T47D (cell line): Measurements from ENCODE around the gene CLDN16.

Source experiments
- DNase-seq, 2 experiments: peaks; one replicate each; pipeline versions ENCODE4 v3.0.0 to v3.0.0-alpha.2; 2011 to 2012; ENCODE audit warnings: low read depth in 1 of 2, low spot score in 1 of 2
- JUND ChIP-seq: IDR thresholded peaks from 2 replicates; pipeline ENCODE4 v1.6.1; 2012; ENCODE audit warnings: low read depth
- in situ Hi-C: cut with HindIII; loops from 2 replicates; pipeline ENCODE4 v1.10.0; 2016; ENCODE audit warnings: low sequenced_read_pairs, low pct_unique_long_range_greater_than_20kb

CLDN16 gene

DNA sequence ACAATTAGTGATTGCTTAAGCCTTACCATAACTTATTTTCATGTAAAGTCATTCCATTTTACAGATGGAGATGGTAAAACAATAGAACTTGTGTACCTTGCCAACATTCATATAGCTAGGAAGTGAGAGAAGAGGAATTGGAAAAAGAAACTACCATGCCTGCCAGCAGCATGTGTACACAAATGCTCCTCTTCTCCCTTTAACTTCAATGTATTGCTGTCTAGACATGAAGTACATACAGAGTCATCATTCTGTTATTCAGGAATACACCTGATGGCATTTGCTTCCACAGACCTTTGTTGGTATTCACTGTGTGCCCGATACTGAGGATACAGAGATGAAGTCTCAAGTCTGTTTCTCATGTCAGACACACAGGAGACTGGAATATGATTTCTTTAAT, 68.8 kb downstream of the CLDN16 start:
- no peak for DNase-seq
- TF ChIP-seq JUND: no peak
- in situ Hi-C loops: no loop called here

DNA sequence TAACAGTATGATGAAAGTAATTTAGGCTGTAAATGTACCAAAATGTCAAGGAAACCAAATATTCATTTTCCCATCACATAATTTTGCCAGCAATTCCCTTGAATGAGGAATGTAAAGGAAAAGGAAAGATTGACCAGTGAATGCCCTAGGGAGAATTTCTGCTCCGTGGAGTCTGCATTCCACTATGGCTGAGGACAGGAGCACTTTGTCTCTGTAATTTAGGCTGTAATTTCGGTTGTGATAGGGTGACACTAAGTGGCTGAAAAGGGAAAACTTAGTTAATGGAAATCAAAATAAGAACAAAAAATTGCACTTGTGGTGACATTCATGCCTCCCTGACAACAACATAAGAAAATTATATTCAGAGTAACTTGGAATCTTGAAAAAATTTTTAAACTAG, 70.1 kb downstream of the CLDN16 start:
- TF ChIP-seq JUND: no peak
- in situ Hi-C loops: no loop called here
- DNase-seq: peak; percentile 13 to 65
